Astrocyte (in vitro differentiated cells and primary cell): ENCODE data around the gene FIGN. TPM values are rescaled to one million over a fixed set of nuclear protein-coding genes. Genes with fewer than 3 reads are reported as not detected.

ENCODE experiments used
- DNase-seq: peaks from one replicate; pipeline ENCODE4 v3.0.0-alpha.2; 2010; ENCODE audit warnings: low read depth
- FAIRE-seq: peaks from 2 replicates; lab custom pipeline; 2011; peaks lifted over from hg19 to GRCh38; lab: Jason Lieb, UNC
- H2AFZ ChIP-seq: 2 replicates; pipeline ENCODE4 v1.6.0; 2012; ENCODE audit warnings: low read depth, low read length, inconsistent platforms
- H3K27ac ChIP-seq: 2 replicates; pipeline ENCODE4 v1.5.1; 2011; ENCODE audit warnings: low read depth, low read length, inconsistent platforms
- H3K27me3 ChIP-seq: 2 replicates; pipeline ENCODE4 v1.6.0; 2011; ENCODE audit warnings: low read length, inconsistent platforms; ENCODE audit not compliant: insufficient read depth
- H3K36me3 ChIP-seq: 2 replicates; pipeline ENCODE4 v1.5.1; 2011; ENCODE audit warnings: low read length, inconsistent platforms; ENCODE audit not compliant: insufficient read depth
- H3K4me1 ChIP-seq: 2 replicates; pipeline ENCODE4 v1.5.1; 2011; ENCODE audit warnings: low read length, inconsistent platforms; ENCODE audit not compliant: insufficient read depth
- H3K4me2 ChIP-seq: 2 replicates; pipeline ENCODE4 v1.6.0; 2012; ENCODE audit warnings: low read length, inconsistent platforms
- H3K4me3 ChIP-seq: 2 replicates; pipeline ENCODE4 v1.5.1; 2011; ENCODE audit warnings: low read depth, mild to moderate bottlenecking, low read length, inconsistent platforms; ENCODE audit not compliant: insufficient read depth
- H3K79me2 ChIP-seq: 2 replicates; pipeline ENCODE4 v1.6.0; 2012; ENCODE audit warnings: mild to moderate bottlenecking, low read length, inconsistent platforms; ENCODE audit not compliant: insufficient read depth
- H3K9ac ChIP-seq: 2 replicates; pipeline ENCODE4 v1.6.0; 2012; ENCODE audit warnings: mild to moderate bottlenecking, low read length, inconsistent platforms
- H3K9me3 ChIP-seq: 2 replicates; pipeline ENCODE4 v1.5.1; 2012; ENCODE audit warnings: low read depth, mild to moderate bottlenecking, low read length, inconsistent platforms; ENCODE audit not compliant: insufficient read depth
- H4K20me1 ChIP-seq: 2 replicates; pipeline ENCODE4 v1.6.0; 2012; ENCODE audit warnings: low read length, inconsistent platforms; ENCODE audit not compliant: insufficient read depth
- H3K27ac Mint-ChIP-seq: one replicate; pipeline ENCODE4 v1.8.0; 2021; ENCODE audit warnings: mild to moderate bottlenecking, mixed read lengths; ENCODE audit not compliant: unreplicated experiment
- H3K27me3 Mint-ChIP-seq: one replicate; pipeline ENCODE4 v1.8.0; 2021; ENCODE audit warnings: low read depth, mixed read lengths; ENCODE audit not compliant: unreplicated experiment
- H3K36me3 Mint-ChIP-seq: one replicate; pipeline ENCODE4 v1.8.0; 2021; ENCODE audit warnings: low read depth, mixed read lengths; ENCODE audit not compliant: unreplicated experiment
- H3K4me1 Mint-ChIP-seq: one replicate; pipeline ENCODE4 v1.8.0; 2021; ENCODE audit warnings: low read depth, mixed read lengths; ENCODE audit not compliant: unreplicated experiment
- H3K4me3 Mint-ChIP-seq: one replicate; pipeline ENCODE4 v1.8.0; 2021; ENCODE audit warnings: mild to moderate bottlenecking, moderate library complexity, mixed read lengths; ENCODE audit not compliant: unreplicated experiment
- H3K9me3 Mint-ChIP-seq: one replicate; pipeline ENCODE4 v1.8.0; 2021; ENCODE audit warnings: mild to moderate bottlenecking, mixed read lengths; ENCODE audit not compliant: unreplicated experiment
- EZH2 ChIP-seq: IDR thresholded peaks from 2 replicates; pipeline ENCODE4 v1.6.1; 2012; ENCODE audit warnings: mild to moderate bottlenecking, low read length, inconsistent platforms; ENCODE audit not compliant: insufficient read depth
- total RNA-seq: library from RNA; stranded (reverse); gene quantifications from 2 replicates; pipeline ENCODE4 v1.2.1, GENCODE V29; 2021
- TF ChIP-seq, protein P1 (sequence below): IDR thresholded peaks from 2 replicates; pipeline ENCODE4 v1.5.1; 2011; ENCODE audit warnings: low read depth, mild to moderate bottlenecking, inconsistent platforms, low read length, moderate library complexity; ENCODE audit not compliant: insufficient read depth

Gene FIGN
- total RNA-seq, 1 donor from 2014 or later = 30.3 TPM

DNA sequence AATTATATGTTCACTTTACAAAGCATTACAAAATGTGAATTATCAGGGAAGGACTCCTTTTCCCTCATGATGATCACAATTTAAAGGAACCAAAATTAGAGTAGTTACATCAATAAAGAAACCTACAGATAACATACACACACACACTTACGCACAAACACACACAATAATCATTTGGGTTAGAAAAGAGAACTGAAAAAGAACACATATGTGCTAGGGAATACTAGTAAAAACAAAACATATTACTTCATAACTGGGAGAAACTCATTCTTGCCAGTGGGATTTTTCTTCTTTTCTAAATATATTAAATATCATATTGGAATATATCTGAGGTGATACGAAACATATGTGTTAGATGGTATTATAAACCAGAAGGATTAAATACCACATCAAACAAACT, 42.3 kb downstream of the FIGN start:
- H3K27me3 Mint-ChIP-seq = no peaks in the 10 kb centered on the region
- Histone ChIP-seq H4K20me1 (peaks cover 3% of the 10 kb centered on the region), H3K4me1 (peaks cover 4% of the 10 kb centered on the region), H3K4me2 (no peak overlapping the region), H3K79me2 (peaks cover 10% of the 10 kb centered on the region), H3K9ac (no peak overlapping the region), H3K9me3 (no peaks in the 10 kb centered on the region), H3K27me3 (no peaks in the 10 kb centered on the region), H3K36me3 (no peaks in the 10 kb centered on the region), H3K27ac (no peak overlapping the region), H3K4me3 (no peak overlapping the region), H2AFZ (no peak overlapping the region)
- H3K4me1 Mint-ChIP-seq = peaks cover 18% of the 10 kb centered on the region
- FAIRE-seq (no peak), DNase-seq (no peak)
- H3K36me3 Mint-ChIP-seq = no peaks in the 10 kb centered on the region
- TF ChIP-seq, protein P1, sequence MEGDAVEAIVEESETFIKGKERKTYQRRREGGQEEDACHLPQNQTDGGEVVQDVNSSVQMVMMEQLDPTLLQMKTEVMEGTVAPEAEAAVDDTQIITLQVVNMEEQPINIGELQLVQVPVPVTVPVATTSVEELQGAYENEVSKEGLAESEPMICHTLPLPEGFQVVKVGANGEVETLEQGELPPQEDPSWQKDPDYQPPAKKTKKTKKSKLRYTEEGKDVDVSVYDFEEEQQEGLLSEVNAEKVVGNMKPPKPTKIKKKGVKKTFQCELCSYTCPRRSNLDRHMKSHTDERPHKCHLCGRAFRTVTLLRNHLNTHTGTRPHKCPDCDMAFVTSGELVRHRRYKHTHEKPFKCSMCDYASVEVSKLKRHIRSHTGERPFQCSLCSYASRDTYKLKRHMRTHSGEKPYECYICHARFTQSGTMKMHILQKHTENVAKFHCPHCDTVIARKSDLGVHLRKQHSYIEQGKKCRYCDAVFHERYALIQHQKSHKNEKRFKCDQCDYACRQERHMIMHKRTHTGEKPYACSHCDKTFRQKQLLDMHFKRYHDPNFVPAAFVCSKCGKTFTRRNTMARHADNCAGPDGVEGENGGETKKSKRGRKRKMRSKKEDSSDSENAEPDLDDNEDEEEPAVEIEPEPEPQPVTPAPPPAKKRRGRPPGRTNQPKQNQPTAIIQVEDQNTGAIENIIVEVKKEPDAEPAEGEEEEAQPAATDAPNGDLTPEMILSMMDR = no peak
- no peak for TF ChIP-seq EZH2
- no peaks in the 10 kb centered on the region for H3K9me3 Mint-ChIP-seq
- H3K27ac Mint-ChIP-seq = no peak overlapping the region
- H3K4me3 Mint-ChIP-seq = no peak overlapping the region

DNA sequence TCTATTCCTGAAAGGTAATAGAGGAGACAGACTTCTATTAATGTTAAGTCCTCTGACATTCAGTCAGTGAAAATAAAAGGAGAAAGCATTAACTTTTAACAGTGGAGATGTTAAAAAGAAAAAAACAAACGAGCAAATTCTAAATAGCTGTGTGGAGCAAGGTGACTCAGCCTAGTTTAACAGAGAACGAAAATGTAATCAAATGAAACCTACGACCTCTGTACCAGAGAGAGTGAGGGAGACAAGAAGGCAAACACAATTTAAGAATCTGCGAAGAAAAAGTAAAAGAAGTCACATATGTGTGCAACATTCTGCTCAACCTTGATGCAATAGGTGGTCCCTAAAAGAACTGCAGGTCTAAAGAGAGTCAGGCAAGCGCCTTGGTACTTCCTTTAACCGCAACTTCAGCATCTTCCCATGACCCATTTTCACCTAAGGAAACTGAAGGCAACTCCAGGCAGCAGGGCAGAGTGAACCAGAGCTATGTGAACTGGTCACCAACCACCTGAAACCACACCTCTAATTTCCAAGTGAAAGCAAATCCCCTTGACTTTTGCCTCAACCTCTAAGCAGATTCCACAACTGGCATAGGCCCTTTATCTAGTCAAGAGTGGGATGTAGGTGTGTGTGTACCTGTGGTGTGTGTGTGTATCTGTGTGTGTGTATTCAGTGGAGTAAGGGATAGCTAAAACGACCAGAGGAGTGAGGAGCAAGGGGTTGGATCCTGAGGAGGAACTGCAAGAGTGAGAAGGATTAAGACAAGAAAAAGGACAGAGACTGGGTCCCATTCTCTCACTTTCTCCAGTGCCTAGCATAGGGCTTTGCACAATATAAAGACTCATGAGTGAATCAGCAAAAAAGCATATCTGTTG, 43.0 kb downstream of the FIGN start:
- H3K4me1 Mint-ChIP-seq = peaks cover 12% of the 10 kb centered on the region
- H3K27ac Mint-ChIP-seq = no peak overlapping the region
- no peaks in the 10 kb centered on the region for H3K27me3 Mint-ChIP-seq
- no peak overlapping the region for H3K9ac ChIP-seq
- no peak overlapping the region for H2AFZ ChIP-seq
- no peak overlapping the region for H3K27ac ChIP-seq
- H4K20me1 ChIP-seq = peaks cover 3% of the 10 kb centered on the region
- H3K36me3 ChIP-seq = no peaks in the 10 kb centered on the region
- H3K36me3 Mint-ChIP-seq = no peaks in the 10 kb centered on the region
- H3K4me1 ChIP-seq = peaks cover 4% of the 10 kb centered on the region
- DNase-seq (no peak), FAIRE-seq (no peak)
- peak overlapping the region; percentile 12 for H3K4me2 ChIP-seq
- no peaks in the 10 kb centered on the region for H3K9me3 Mint-ChIP-seq
- no peaks in the 10 kb centered on the region for H3K9me3 ChIP-seq
- H3K4me3 ChIP-seq = no peak overlapping the region
- TF ChIP-seq, protein P1 = no peak
- TF ChIP-seq EZH2 = no peak
- no peaks in the 10 kb centered on the region for H3K27me3 ChIP-seq
- H3K79me2 ChIP-seq = peaks cover 8% of the 10 kb centered on the region
- H3K4me3 Mint-ChIP-seq = no peak overlapping the region

DNA sequence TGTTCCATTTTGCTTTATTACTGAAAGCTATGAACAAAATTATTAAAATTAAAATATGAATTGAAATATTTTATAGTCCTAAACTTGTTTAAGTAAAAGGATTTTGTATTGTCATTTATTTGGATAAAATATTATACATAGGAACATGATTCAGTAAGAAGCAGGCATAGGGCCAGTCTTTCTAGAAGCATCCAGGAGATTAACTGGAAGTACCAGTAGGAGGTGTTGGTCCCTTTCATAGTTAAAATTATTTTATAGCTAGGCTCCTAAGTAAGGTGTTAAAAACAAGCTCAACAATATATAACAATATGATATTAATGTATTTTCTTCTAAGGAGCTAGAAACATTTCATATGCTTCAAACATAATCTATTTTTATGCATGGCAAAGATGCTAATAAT, 43.7 kb downstream of the FIGN start:
- Histone ChIP-seq H3K4me2 (no peak overlapping the region), H3K9me3 (no peaks in the 10 kb centered on the region), H3K27ac (no peak overlapping the region), H3K4me3 (no peak overlapping the region), H2AFZ (no peak overlapping the region), H3K9ac (no peak overlapping the region), H3K4me1 (peaks cover 4% of the 10 kb centered on the region), H3K27me3 (no peaks in the 10 kb centered on the region), H4K20me1 (peaks cover 3% of the 10 kb centered on the region), H3K36me3 (no peaks in the 10 kb centered on the region), H3K79me2 (peaks cover 8% of the 10 kb centered on the region)
- peaks cover 10% of the 10 kb centered on the region for H3K4me1 Mint-ChIP-seq
- DNase-seq (no peak), FAIRE-seq (no peak)
- H3K27me3 Mint-ChIP-seq = no peaks in the 10 kb centered on the region
- H3K9me3 Mint-ChIP-seq = no peaks in the 10 kb centered on the region
- no peak overlapping the region for H3K27ac Mint-ChIP-seq
- no peak overlapping the region for H3K4me3 Mint-ChIP-seq
- H3K36me3 Mint-ChIP-seq = no peaks in the 10 kb centered on the region
- TF ChIP-seq, protein P1 = no peak
- TF ChIP-seq EZH2 = no peak
